Endothelial cell of umbilical vein (primary cell): ENCODE measurements around the gene METTL1. TPM values are rescaled to one million over a fixed set of nuclear protein-coding genes. Genes with fewer than 3 reads are reported as not detected.
A peak's percentile ranks its signal among the peaks of the same experiment; 100 is the strongest.

Source experiments
- BruUV-seq: library from RNA; stranded (reverse); fragments of 400-500 nt; replicated peaks from 2 replicates; lab custom pipeline; 2021; lab: Mats Ljungman, UMichigan
- CTCF ChIA-PET: fragments of 300-600, 350-600 bp; sonication (Branson Sonifier 250); formaldehyde crosslinking; loops from one replicate; lab custom pipeline; 2021; ENCODE audit warnings: antibody characterized with exemption, inconsistent platforms; lab: Charles Lee
- POLR2A ChIA-PET: fragments of 300-600, 350-600 bp; sonication (Branson Sonifier 250); formaldehyde crosslinking; loops from one replicate; lab custom pipeline; 2021; ENCODE audit warnings: antibody characterized with exemption, inconsistent platforms; lab: Charles Lee
- DNase-seq: peaks from one replicate; pipeline ENCODE4 v3.0.0-alpha.2; 2011; ENCODE audit warnings: low read depth, low spot score
- FAIRE-seq: peaks from 2 replicates; lab custom pipeline; 2011; peaks lifted over from hg19 to GRCh38; lab: Jason Lieb, UNC
- H2AFZ ChIP-seq: 2 replicates; pipeline ENCODE4 v1.6.0; 2012; ENCODE audit warnings: low read depth, low read length, control low read depth, inconsistent platforms
- H3K27ac ChIP-seq: 2 replicates; pipeline ENCODE4 v1.5.1; 2011; ENCODE audit warnings: low read depth, mild to moderate bottlenecking, control low read depth, low read length, moderate library complexity; ENCODE audit not compliant: insufficient read depth
- H3K27me3 ChIP-seq, 2 experiments: 2 replicates each; pipeline versions ENCODE4 v1.6.0 to v1.6.1; 2011; ENCODE audit warnings: low read length in 2 of 2, mixed read lengths in 1 of 2; ENCODE audit not compliant: control insufficient read depth in 2 of 2, insufficient read depth in 2 of 2
- H3K36me3 ChIP-seq, 2 experiments: 2 replicates in 1 of 2; 3 replicates in 1 of 2; pipeline ENCODE4 v1.5.1; 2011; ENCODE audit warnings: low read length in 2 of 2, mild to moderate bottlenecking in 1 of 2, moderate library complexity in 1 of 2; ENCODE audit not compliant: control insufficient read depth in 2 of 2, insufficient read depth in 2 of 2; ENCODE audit errors: extremely low read depth in 1 of 2
- H3K4me1 ChIP-seq: 3 replicates; pipeline ENCODE4 v1.5.1; 2011; ENCODE audit warnings: mild to moderate bottlenecking, low read length; ENCODE audit not compliant: control insufficient read depth, insufficient read depth; ENCODE audit errors: extremely low read depth
- H3K4me2 ChIP-seq: 2 replicates; pipeline ENCODE4 v1.6.1; 2011; ENCODE audit warnings: low read length, control low read depth, mixed read lengths; ENCODE audit not compliant: insufficient read depth
- H3K4me3 ChIP-seq, 3 experiments: fragments of 200-600 bp in 1 of 3; sonication (generic), shearing (Covaris generic) in 1 of 3; replicated peaks in 1 of 3; 2 replicates each; pipeline ENCODE4 v1.5.1; 2011 to 2016; ENCODE audit warnings: control low read depth in 3 of 3, low read length in 3 of 3, mild to moderate bottlenecking in 2 of 3, inconsistent platforms in 1 of 3, low read depth in 1 of 3, moderate library complexity in 1 of 3; ENCODE audit not compliant: insufficient read depth in 1 of 3
- H3K79me2 ChIP-seq: 2 replicates; pipeline ENCODE4 v1.6.0; 2012; ENCODE audit warnings: low read length, inconsistent platforms; ENCODE audit not compliant: control insufficient read depth, insufficient read depth
- H3K9ac ChIP-seq: replicated peaks from 2 replicates; pipeline ENCODE3; 2011; ENCODE audit warnings: low read length, control low read depth; ENCODE audit not compliant: insufficient read depth; ENCODE audit errors: extremely low read depth
- H3K9me1 ChIP-seq: replicated peaks from 3 replicates; pipeline ENCODE4 v1.6.0; 2011; ENCODE audit warnings: mild to moderate bottlenecking, low read length; ENCODE audit not compliant: control insufficient read depth, insufficient read depth; ENCODE audit errors: extremely low read depth
- H3K9me3 ChIP-seq: replicated peaks from 2 replicates; pipeline ENCODE4 v1.5.1; 2012; ENCODE audit warnings: low read length, inconsistent platforms; ENCODE audit not compliant: control insufficient read depth, insufficient read depth
- H4K20me1 ChIP-seq: replicated peaks from 2 replicates; pipeline ENCODE3; 2011; ENCODE audit warnings: mild to moderate bottlenecking, low read length; ENCODE audit not compliant: control insufficient read depth, insufficient read depth; ENCODE audit errors: extremely low read depth
- EZH2 ChIP-seq: IDR thresholded peaks from 2 replicates; pipeline ENCODE4 v1.6.1; 2012; ENCODE audit warnings: borderline replicate concordance, low read depth, mild to moderate bottlenecking, moderate library complexity, low read length, inconsistent platforms; ENCODE audit not compliant: severe bottlenecking
- JUN ChIP-seq: IDR thresholded peaks from 2 replicates; pipeline ENCODE4 v1.6.1; 2011; ENCODE audit warnings: borderline replicate concordance, low read depth; ENCODE audit not compliant: insufficient read length, insufficient read depth
- MYC ChIP-seq: IDR thresholded peaks from one replicate; pipeline ENCODE4 v1.6.1; 2011; ENCODE audit warnings: mild to moderate bottlenecking, low read depth, low read length
- dilution Hi-C: fragments of 300-500 bp; cut with MboI; formaldehyde crosslinking; loops from one replicate; pipeline ENCODE4 v1.15.0; 2019; ENCODE audit warnings: low sequenced_read_pairs; ENCODE audit not compliant: extremely low pct_ligation_motif_present
- intact Hi-C: fragments of 100-400 bp; cut with micrococcal nuclease; formaldehyde crosslinking; loops from one replicate; pipeline ENCODE4 v1.10.0; 2022
- polyA plus RNA-seq, 4 experiments: library from polyadenylated mRNA; depleted of rRNA in 3 of 4; stranded (reverse) in 3 of 4; unstranded in 1 of 4; fragments of >200 nt; gene quantifications; 2 replicates each; pipeline versions ENCODE4 v1.2.1 to v1.2.3, GENCODE V29; 2011 to 2012; ENCODE audit warnings: missing spikeins in 1 of 4
- total RNA-seq: library from RNA; stranded (reverse); gene quantifications from 2 replicates; pipeline ENCODE4 v1.2.3, GENCODE V29; 2021

METTL1 gene
- total and polyA plus RNA-seq, 2 donors (not counting 3 experiments of a cell fraction or from before 2014, with no cell fraction given): 23.6 to 24.3 TPM

DNA sequence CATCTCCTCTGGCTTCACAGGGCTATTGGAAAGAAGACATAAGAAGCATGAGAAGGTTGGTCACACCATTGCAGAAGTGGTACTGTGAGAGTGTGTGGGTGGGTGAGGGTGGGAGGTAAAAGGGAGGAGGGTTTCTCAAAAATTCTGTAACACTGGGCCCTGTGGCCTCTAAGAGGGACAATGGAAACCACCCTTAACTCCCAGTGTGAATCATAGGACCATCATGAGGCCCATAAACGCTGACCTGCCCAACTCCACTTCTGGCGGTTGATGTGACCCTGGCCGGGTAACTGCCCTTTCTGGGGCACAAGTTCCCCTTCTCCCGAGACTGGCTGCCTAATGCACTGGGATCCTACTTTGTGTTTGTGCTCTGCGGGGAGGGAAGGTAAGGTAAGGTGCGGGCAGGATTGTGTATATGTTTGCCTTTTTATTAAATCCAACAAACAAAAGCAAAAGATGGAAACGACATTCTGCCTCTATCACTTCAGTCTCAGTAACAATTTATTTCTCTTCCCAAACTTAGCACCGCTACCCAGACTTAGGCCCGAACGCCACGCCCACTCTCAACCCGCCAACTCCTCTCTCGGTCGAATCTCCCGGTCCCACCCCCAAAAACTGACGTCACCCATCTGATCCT lies 551 bp downstream of the METTL1 start:
- peaks cover 0 to 2% of the 10 kb centered on the region in 2 experiments for H3K36me3 ChIP-seq
- dilution Hi-C loops (no loop called here), intact Hi-C loops (no loop called here)
- FAIRE-seq: peak; percentile 67
- peaks cover 14% of the 10 kb centered on the region for H3K4me1 ChIP-seq
- peaks cover 2% of the 10 kb centered on the region for H3K79me2 ChIP-seq
- TSS peak; percentile 26 for BruUV-seq
- POLR2A ChIA-PET: interaction anchor here (1.3 kb wide), 1 partner anchor 12 kb away, joined by 4 read pairs; the partner anchor contains the start of gene TSFM
- H3K27ac ChIP-seq: peak overlapping the region; percentile 79
- H3K4me3 ChIP-seq: peak overlapping the region; percentile 69 to 79 (median 76)
- peak overlapping the region; percentile 78 for H3K9ac ChIP-seq
- peaks cover 6 to 10% of the 10 kb centered on the region in 2 experiments for H3K27me3 ChIP-seq
- H3K9me3 ChIP-seq: no peaks in the 10 kb centered on the region
- DNase-seq: no peak
- peak overlapping the region; percentile 89 for H2AFZ ChIP-seq
- TF ChIP-seq MYC (no peak), JUN (peak; percentile 42)
- H3K4me2 ChIP-seq: peak overlapping the region; percentile 90
- CTCF ChIA-PET: interaction anchor here (1.0 to 1.4 kb wide), 5 partner anchors 11 to 122 kb away, joined by 3 to 17 read pairs (median 4); partner anchors contain the start of genes MARCHF9 and TSFM
- H4K20me1 ChIP-seq: no peaks in the 10 kb centered on the region
- no peaks in the 10 kb centered on the region for H3K9me1 ChIP-seq

DNA sequence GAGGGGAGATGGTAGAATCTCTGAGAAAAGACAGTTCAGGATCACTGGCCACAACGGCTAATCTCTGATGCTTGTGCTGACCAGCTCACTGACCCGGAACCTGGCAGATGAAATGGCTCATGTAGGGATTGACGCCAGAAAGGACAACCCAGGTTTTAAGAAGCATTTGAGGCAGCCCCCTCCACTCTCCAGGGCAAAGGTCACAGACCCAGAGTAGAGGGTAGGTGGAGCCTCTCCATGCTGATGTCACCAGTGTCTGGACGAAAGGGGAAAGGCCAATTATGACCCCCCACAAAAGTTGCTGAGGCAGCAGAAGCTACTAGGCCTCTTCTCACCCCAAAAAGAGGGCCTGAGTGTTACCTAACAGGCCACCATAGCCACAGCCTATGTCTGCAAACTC lies 1.2 kb downstream of the METTL1 start:
- FAIRE-seq (no peak), DNase-seq (no peak)
- Histone ChIP-seq H3K36me3 (peaks cover 0 to 2% of the 10 kb centered on the region in 2 experiments), H3K4me3 (no peak overlapping the region), H3K4me1 (peaks cover 19% of the 10 kb centered on the region), H4K20me1 (no peaks in the 10 kb centered on the region), H3K79me2 (peaks cover 2% of the 10 kb centered on the region), H3K9ac (no peak overlapping the region), H2AFZ (no peak overlapping the region), H3K4me2 (no peak overlapping the region), H3K27me3 (peaks cover 12 to 16% of the 10 kb centered on the region in 2 experiments), H3K9me1 (no peaks in the 10 kb centered on the region), H3K9me3 (no peaks in the 10 kb centered on the region), H3K27ac (no peak overlapping the region)
- ChIA-PET CTCF (interaction anchor here (1.3 kb wide), 1 partner anchor 12 kb away, joined by 4 read pairs; the partner anchor contains the start of gene TSFM), POLR2A (no interaction called here)
- intact Hi-C loops (no loop called here), dilution Hi-C loops (no loop called here)
- no TSS peak for BruUV-seq
- TF ChIP-seq MYC: no peak
- TF ChIP-seq JUN: no peak
- no peak for TF ChIP-seq EZH2
